ENCODE measurements around the gene ABHD15.

The ABHD15 gene

GRCh38 chr17:29581583-29582253 is 14.9 kb upstream of the ABHD15 start:
- DNase-seq, result no peak

GRCh38 chr17:29579866-29580771 is 13.3 kb upstream of the ABHD15 start:
- DNase-seq, result peak; percentile 43 to 62

- DNase-seq, result no peak
Measured at GRCh38 chr17:29578626-29579485, 12.0 kb upstream of the ABHD15 start.

GRCh38 chr17:29577385-29578211 is 10.8 kb upstream of the ABHD15 start:
- no peak for DNase-seq

GRCh38 chr17:29577001-29577370 is 10.1 kb upstream of the ABHD15 start:
- no peak for DNase-seq

- DNase-seq, result no peak
Measured at GRCh38 chr17:29576214-29577000, 9.6 kb upstream of the ABHD15 start.

GRCh38 chr17:29575511-29576213 is 8.8 kb upstream of the ABHD15 start:
- no peak for DNase-seq

- DNase-seq, result no peak
Measured at GRCh38 chr17:29574732-29575510, 8.1 kb upstream of the ABHD15 start.

GRCh38 chr17:29573871-29574731 is 7.3 kb upstream of the ABHD15 start:
- DNase-seq, result no peak

- DNase-seq, result no peak
Measured at GRCh38 chr17:29573558-29573869, 6.7 kb upstream of the ABHD15 start.

- no peak for DNase-seq
Measured at GRCh38 chr17:29572691-29573557, 6.1 kb upstream of the ABHD15 start.

- DNase-seq, result no peak
Measured at GRCh38 chr17:29571883-29572681, 5.2 kb upstream of the ABHD15 start.

- no peak for DNase-seq
Measured at GRCh38 chr17:29571486-29571882, 4.6 kb upstream of the ABHD15 start.

GRCh38 chr17:29570521-29570920 is 3.7 kb upstream of the ABHD15 start:
- DNase-seq, result no peak

GRCh38 chr17:29569245-29569950 is 2.6 kb upstream of the ABHD15 start:
- peak; percentile 36 to 37 for DNase-seq
